ENCODE data around the gene DST.
"Not testable (repeated sequence)": the region's sequence is repeated elsewhere in the genome, so short reads cannot be mapped to it uniquely, and the experiment has no call there.

DST gene

GRCh38 chr6:56661338-56661737 is 18.6 kb upstream of the DST start:
- not testable (repeated sequence) for DNase-seq

- no peak for DNase-seq
These were observed 17.7 kb upstream of the DST start for GRCh38 chr6:56660381-56660730.

- no peak for DNase-seq
These were observed 17.2 kb upstream of the DST start for GRCh38 chr6:56659721-56660380.

GRCh38 chr6:56658326-56658725 is 15.6 kb upstream of the DST start:
- DNase-seq: no peak

GRCh38 chr6:56657354-56657753 is 14.7 kb upstream of the DST start:
- no peak for DNase-seq

- no peak for DNase-seq
These were observed 13.8 kb upstream of the DST start for GRCh38 chr6:56656466-56656865.

GRCh38 chr6:56655996-56656395 is 13.3 kb upstream of the DST start:
- DNase-seq: no peak

GRCh38 chr6:56655249-56655648 is 12.6 kb upstream of the DST start:
- DNase-seq: no peak

GRCh38 chr6:56652994-56653393 is 10.3 kb upstream of the DST start:
- peak; percentile 46 for DNase-seq

- DNase-seq: peak; percentile 9
These were observed 9.5 kb upstream of the DST start for GRCh38 chr6:56652231-56652630.

- DNase-seq: no peak
These were observed 7.5 kb upstream of the DST start for GRCh38 chr6:56650191-56650590.

GRCh38 chr6:56649782-56650181 is 7.1 kb upstream of the DST start:
- DNase-seq: peak; percentile 16

GRCh38 chr6:56649053-56649769 is 6.5 kb upstream of the DST start:
- peak; percentile 79 for DNase-seq

GRCh38 chr6:56647172-56647762 is 4.6 kb upstream of the DST start:
- no peak for DNase-seq

GRCh38 chr6:56644366-56644765 is 1.7 kb upstream of the DST start:
- DNase-seq: no peak

- no peak for DNase-seq
These were observed 845 bp upstream of the DST start for GRCh38 chr6:56643379-56644089.

GRCh38 chr6:56640374-56640773 is 2.3 kb downstream of the DST start:
- DNase-seq: no peak

GRCh38 chr6:56638760-56639159 is 3.9 kb downstream of the DST start:
- DNase-seq: peak; percentile 11

- peak; percentile 77 for DNase-seq
These were observed 5.0 kb downstream of the DST start for GRCh38 chr6:56637640-56638039.

GRCh38 chr6:56628105-56628504 is 14.6 kb downstream of the DST start:
- DNase-seq: no peak

- DNase-seq: peak; percentile 69
These were observed 17.3 kb downstream of the DST start for GRCh38 chr6:56625356-56625755.

GRCh38 chr6:56624728-56625069 is 18.0 kb downstream of the DST start:
- peak; percentile 84 for DNase-seq

GRCh38 chr6:56624046-56624727 is 18.5 kb downstream of the DST start:
- peak; percentile 93 for DNase-seq

Measured in DMS53 (cell line).